ENCODE measurements around the gene UBAP2L.
"Not testable (repeated sequence)": the region's sequence is repeated elsewhere in the genome, so short reads cannot be mapped to it uniquely, and the experiment has no call there.

Gene UBAP2L

DNA sequence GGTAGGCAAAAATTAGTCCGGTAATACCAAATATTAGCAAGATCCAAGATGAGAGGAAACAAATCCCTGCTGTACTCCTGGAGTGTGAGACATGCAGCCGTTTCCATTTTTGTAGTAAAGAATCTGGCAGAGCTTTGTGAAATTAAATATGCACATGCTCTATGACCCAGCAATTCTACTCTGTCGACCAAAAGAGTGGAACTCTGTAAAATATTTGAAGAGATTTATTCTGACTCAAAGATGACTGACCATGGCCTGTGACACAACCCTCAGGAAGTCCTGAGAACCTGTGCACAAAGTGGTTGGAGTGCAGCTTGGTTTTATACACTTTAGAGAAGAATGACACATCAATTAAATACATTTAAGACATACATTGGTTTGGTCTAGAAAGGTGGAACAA, 67.9 kb downstream of the UBAP2L start:
- DNase-seq (ENCODE audit: low read depth) = no peak
- TF ChIP-seq, protein P1, sequence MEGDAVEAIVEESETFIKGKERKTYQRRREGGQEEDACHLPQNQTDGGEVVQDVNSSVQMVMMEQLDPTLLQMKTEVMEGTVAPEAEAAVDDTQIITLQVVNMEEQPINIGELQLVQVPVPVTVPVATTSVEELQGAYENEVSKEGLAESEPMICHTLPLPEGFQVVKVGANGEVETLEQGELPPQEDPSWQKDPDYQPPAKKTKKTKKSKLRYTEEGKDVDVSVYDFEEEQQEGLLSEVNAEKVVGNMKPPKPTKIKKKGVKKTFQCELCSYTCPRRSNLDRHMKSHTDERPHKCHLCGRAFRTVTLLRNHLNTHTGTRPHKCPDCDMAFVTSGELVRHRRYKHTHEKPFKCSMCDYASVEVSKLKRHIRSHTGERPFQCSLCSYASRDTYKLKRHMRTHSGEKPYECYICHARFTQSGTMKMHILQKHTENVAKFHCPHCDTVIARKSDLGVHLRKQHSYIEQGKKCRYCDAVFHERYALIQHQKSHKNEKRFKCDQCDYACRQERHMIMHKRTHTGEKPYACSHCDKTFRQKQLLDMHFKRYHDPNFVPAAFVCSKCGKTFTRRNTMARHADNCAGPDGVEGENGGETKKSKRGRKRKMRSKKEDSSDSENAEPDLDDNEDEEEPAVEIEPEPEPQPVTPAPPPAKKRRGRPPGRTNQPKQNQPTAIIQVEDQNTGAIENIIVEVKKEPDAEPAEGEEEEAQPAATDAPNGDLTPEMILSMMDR (IDR thresholded peaks at IDR 0.05; ENCODE audit: low read length, missing control alignments) = no peak
- no peak overlapping the region for H3K4me3 ChIP-seq (replicated peaks; ENCODE audit: low read depth, low read length)

DNA sequence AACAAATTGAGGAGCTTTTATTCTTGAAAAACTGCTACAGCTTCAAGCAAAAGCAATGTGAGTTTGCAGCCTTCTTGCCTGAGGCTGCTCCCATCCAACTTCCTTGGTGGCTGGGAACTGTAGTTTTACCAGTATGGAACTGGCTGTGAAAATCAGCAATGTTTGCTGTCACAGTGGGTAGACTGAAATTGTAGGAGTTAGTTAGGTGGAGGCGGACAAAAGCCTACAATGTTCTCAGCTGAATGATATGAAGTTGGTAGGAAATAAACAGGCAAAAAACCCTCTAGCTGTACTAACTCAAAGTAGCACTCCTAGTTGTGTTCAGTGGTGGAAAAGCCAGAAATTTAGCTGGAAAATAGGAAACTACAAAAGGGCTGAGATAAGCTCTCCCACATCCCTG, 70.2 kb downstream of the UBAP2L start:
- TF ChIP-seq, protein P1 (IDR thresholded peaks at IDR 0.05; ENCODE audit: low read length, missing control alignments) = no peak
- DNase-seq (ENCODE audit: low read depth) = no peak
- H3K4me3 ChIP-seq (replicated peaks; ENCODE audit: low read depth, low read length) = no peak overlapping the region

DNA sequence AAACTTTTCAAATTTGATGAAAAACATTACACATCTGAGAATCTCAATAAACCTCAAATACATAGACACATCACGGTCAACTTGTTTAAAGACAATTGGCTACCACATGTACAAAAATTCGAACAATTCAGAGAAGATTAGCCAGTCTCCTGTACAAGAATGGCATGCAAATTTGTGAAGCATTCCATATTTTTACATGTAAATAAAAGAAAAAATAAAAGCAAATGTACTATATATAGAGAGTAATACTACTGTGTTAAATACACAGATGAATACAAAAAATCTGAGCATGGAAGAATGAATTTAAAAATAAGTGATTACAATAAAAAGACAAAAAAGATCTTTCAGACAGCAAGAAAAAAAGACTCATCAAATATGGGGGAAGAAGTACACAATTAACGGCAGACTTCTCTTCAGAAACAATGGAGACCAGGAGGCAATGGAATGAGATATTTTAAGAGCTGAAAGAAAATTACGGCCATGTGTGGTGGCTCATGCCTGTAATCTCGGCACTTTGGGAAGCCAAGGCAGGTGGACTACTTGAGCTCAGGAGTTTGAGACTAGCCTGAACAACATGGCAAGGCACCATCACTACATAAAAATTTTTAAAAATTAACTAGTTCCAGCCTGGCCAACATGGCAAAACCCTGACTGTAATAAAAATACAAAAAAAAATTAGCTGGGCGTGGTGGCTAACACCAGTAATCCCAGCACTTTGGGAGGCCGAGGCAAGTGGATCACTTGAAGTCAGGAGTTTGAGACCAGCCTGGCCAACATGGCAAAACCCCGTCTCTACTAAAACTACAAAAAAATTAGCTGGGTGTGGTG, 74.9 kb downstream of the UBAP2L start:
- TF ChIP-seq, protein P1 (IDR thresholded peaks at IDR 0.05; ENCODE audit: low read length, missing control alignments) = no peak
- DNase-seq (ENCODE audit: low read depth) = no peak
- no peak overlapping the region for H3K4me3 ChIP-seq (replicated peaks; ENCODE audit: low read depth, low read length)

DNA sequence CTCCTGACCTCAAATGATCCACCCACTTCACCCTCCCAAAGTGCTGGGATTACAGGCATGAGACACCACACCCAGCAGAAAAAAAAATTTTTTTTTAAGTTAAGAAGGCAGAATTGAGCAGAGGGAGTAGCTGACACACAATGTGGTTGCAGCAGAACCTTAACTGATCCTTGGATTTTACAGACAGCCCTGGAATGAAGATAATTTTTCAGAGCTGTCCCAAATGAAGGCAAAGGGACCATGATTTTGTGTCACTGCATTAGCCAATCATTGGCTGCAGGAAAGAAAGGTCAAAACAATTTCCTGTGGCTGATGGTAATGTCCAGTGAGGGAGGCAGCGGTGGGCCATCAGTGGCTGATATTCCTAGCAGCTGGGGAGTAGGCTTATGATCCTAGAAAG, 80.8 kb downstream of the UBAP2L start:
- no peak overlapping the region for H3K4me3 ChIP-seq (replicated peaks; ENCODE audit: low read depth, low read length)

DNA sequence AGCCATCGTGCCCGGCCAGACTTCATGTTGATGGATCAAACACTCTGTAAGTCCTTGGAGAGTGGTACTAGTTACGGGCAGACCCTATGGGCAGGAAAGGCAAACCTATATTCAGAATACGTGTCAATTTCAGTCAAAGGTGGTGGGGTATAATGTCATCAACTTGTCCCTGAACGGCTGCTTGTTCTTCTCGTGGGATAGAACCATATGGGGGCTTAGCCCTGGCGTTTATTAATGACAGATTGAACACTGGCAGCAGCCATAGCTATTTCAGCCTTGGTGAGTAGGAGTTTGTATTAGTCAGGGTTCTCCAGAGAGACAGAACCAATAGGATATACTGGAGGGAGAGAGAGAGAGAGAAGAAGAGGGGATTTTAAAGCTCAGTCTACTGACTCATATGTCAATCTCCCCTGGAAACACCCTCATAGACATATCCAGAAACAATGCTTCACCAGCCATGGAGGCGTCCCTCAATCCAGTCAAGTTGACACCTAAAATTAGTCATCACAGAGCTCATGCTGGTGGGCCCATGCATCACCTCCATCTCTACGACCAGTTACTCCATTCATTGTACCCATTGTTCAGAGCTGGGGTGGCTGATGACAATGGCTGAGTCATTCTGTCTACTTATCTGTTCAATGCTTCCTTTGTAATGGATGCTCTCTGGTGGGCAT, 84.0 kb downstream of the UBAP2L start:
- TF ChIP-seq, protein P1 (IDR thresholded peaks at IDR 0.05; ENCODE audit: low read length, missing control alignments) = no peak
- DNase-seq (ENCODE audit: low read depth) = no peak
- no peak overlapping the region for H3K4me3 ChIP-seq (replicated peaks; ENCODE audit: low read depth, low read length)

More for the DNA sequence above, 80.8 kb downstream of the UBAP2L start:
- DNase-seq (ENCODE audit: low read depth) = no peak
- TF ChIP-seq, protein P1 (IDR thresholded peaks at IDR 0.05; ENCODE audit: low read length, missing control alignments) = no peak

DNA sequence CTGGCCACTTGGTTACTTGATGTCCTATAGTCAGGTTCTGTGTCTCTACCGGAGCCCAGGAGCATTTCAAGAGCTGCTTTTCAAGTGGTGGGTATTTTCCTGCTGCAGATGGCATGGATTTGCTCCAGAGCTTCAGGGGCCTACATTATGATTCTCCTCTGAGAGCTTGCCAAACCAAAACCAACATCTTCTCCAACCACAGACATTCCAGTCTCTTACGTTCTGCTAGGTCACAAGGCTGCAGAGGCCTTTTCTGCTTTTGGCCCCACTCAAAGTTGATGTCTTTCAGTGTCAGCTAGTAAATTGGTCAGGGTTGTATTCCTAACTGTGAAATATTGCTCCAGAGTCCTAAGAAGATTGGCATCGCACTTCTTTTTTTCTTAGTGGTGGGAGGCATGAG, 85.4 kb downstream of the UBAP2L start:
- H3K4me3 ChIP-seq (replicated peaks; ENCODE audit: low read depth, low read length) = no peak overlapping the region
- DNase-seq (ENCODE audit: low read depth) = no peak
- TF ChIP-seq, protein P1 (IDR thresholded peaks at IDR 0.05; ENCODE audit: low read length, missing control alignments) = no peak

DNA sequence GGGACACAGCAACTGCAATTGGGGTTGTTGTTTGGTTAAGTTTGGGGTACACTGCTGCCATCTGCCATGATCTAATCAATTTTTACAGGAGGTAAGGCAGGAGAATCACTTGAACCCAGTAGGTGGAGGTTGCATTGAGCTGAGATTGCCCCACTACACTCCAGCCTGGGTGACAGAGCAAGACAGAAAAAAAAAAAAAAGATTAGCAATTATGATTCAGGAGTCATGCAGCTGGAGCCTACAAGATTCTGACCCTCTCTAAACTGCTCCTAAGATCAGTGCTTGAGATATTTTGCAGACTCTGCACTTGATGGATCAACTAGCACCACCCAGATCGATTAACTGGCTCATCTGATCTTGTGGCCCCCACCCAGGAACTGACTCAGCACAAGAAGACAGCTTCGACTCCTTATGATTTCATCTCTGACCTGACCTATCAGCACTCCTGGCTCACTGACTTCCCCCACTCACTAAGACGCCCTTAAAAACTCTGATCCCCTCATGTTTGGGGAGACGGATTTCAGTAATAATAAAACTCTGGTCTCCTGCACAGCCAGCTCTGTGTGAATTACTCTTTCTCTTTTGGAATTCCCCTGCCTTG, 87.0 kb downstream of the UBAP2L start:
- not testable (repeated sequence) for H3K4me3 ChIP-seq (replicated peaks; ENCODE audit: low read depth, low read length); DNase-seq (ENCODE audit: low read depth)

DNA sequence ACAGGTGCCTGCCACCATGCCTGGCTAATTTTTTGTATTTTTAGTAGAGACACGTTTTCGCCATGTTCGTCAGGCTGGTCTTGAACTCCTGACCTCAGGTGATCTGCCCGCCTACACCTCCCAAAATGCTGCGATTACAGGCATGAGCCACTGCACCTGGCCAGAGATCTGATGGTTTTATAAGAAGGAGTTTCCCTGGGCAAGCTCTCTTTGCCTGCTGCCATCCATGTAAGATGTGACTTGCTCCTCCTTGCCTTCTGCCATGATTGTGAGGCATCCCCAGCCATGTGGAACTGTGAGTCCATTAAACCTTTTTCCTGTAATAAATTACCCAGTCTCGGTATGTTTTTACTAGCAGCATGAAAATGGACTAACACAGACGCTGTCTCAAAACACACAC, 88.4 kb downstream of the UBAP2L start:
- not testable (repeated sequence) for DNase-seq (ENCODE audit: low read depth); H3K4me3 ChIP-seq (replicated peaks; ENCODE audit: low read depth, low read length)

DNA sequence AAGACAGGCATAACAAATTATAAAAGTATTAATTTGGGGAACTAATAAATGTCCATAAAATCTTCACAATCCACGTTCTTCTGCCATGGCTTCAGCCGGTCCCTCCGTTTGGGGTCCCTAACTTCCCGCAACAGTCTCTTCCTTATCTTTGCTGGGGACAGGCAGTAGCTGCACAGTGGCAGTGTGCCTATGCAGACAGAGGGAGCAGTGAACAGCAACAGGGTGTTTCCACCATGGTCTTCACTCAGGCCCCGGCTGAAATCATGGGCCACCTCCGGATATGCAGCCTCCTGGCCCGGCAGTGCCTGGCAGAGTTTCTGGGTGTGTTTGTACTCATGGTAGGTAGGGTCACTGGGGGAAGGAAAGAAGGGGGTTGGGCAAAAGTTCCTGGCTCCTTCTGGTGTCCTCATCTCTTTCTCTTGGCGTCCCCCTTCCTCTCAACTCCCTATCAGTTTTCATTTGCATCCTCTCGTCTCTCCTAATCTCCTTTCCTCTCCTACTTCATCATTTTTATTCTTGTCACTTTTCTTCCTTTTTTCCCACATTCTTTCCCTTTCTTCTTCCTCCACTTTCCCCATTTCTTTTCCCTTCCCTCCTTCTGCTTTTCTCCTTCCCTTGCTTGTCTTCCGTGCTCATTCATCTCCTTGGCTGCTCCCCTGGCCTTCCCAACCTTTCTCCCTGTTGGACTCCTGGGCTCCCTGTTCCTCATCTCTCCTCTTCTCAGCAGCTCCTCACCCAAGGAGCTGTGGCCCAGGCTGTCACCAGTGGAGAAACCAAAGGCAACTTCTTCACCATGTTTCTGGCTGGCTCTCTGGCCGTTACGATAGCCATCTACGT, 91.7 kb downstream of the UBAP2L start:
- H3K4me3 ChIP-seq (replicated peaks; ENCODE audit: low read depth, low read length); DNase-seq (ENCODE audit: low read depth): not testable (repeated sequence)
